IMR-90 (cell line): ENCODE measurements around the gene KRABD2.

ENCODE experiments used
- ATAC-seq: fragments of 200-7000 bp; cut with Tn5 transposase; 2 replicates; pipeline ENCODE4 v1.9.1; 2020; ENCODE audit warnings: low read depth, mild to moderate bottlenecking, moderate library complexity
- BruUV-seq: library from RNA; stranded (reverse); fragments of 400-500 nt; replicated peaks from 2 replicates; lab custom pipeline; 2021; lab: Mats Ljungman, UMichigan
- CTCF ChIA-PET: fragments of 300-600 bp; formaldehyde crosslinking; extraction: SDS; loops from one replicate; lab custom pipeline; 2021; ENCODE audit warnings: antibody characterized with exemption; lab: Yijun Ruan, JAX
- POLR2A ChIA-PET: fragments of 300-600 bp; sonication (Branson Sonifier 250); formaldehyde crosslinking; loops from one replicate; lab custom pipeline; 2022; ENCODE audit warnings: antibody characterized with exemption; ENCODE audit not compliant: unreplicated experiment; lab: Charles Lee
- DNase-seq: peaks from one replicate; pipeline ENCODE4 v3.0.0; 2013
- H2AFZ ChIP-seq: replicated peaks from 2 replicates; pipeline ENCODE3; 2013; ENCODE audit warnings: low read length, mild to moderate bottlenecking; ENCODE audit not compliant: poor library complexity
- H2AK5ac ChIP-seq: 2 replicates; pipeline ENCODE4 v1.6.1; 2013; ENCODE audit warnings: low read depth, low read length, inconsistent platforms
- H2AK9ac ChIP-seq: replicated peaks from 2 replicates; pipeline ENCODE3; 2013; ENCODE audit warnings: mild to moderate bottlenecking, low read depth, low read length, moderate library complexity; ENCODE audit not compliant: poor library complexity
- H2BK120ac ChIP-seq: 2 replicates; pipeline ENCODE4 v1.6.1; 2013; ENCODE audit warnings: low read depth, low read length, inconsistent platforms
- H2BK15ac ChIP-seq: 3 replicates; pipeline ENCODE4 v1.6.1; 2013; ENCODE audit warnings: low read depth, low read length, inconsistent platforms
- H2BK20ac ChIP-seq: 2 replicates; pipeline ENCODE4 v1.6.1; 2013; ENCODE audit warnings: low read depth, mild to moderate bottlenecking, inconsistent platforms, low read length, moderate library complexity
- H2BK5ac ChIP-seq: 2 replicates; pipeline ENCODE4 v1.6.1; 2013; ENCODE audit warnings: mild to moderate bottlenecking, low read depth, low read length, inconsistent platforms; ENCODE audit not compliant: poor library complexity, severe bottlenecking
- H3K14ac ChIP-seq: replicated peaks from 2 replicates; pipeline ENCODE4 v1.6.1; 2013; ENCODE audit warnings: low read depth, low read length, inconsistent platforms
- H3K18ac ChIP-seq: 2 replicates; pipeline ENCODE4 v1.6.1; 2013; ENCODE audit warnings: low read depth, low read length, control low read depth
- H3K23ac ChIP-seq: 2 replicates; pipeline ENCODE4 v1.6.1; 2013; ENCODE audit warnings: low read depth, low read length, inconsistent platforms
- H3K27ac ChIP-seq: 2 replicates; pipeline ENCODE4 v1.5.1; 2013; ENCODE audit warnings: mild to moderate bottlenecking, control low read depth, low read length; ENCODE audit not compliant: insufficient read depth
- H3K27me3 ChIP-seq: 2 replicates; pipeline ENCODE4 v1.6.1; 2013; ENCODE audit warnings: low read length; ENCODE audit not compliant: control insufficient read depth, insufficient read depth
- H3K36me3 ChIP-seq: 2 replicates; pipeline ENCODE4 v1.6.1; 2013; ENCODE audit warnings: low read length, mixed read lengths; ENCODE audit not compliant: control insufficient read depth, insufficient read depth
- H3K4ac ChIP-seq: 2 replicates; pipeline ENCODE4 v1.6.1; 2013; ENCODE audit warnings: low read depth, low read length, inconsistent platforms
- H3K4me1 ChIP-seq: 2 replicates; pipeline ENCODE4 v1.6.1; 2013; ENCODE audit warnings: low read length, mixed read lengths; ENCODE audit not compliant: control insufficient read depth, insufficient read depth
- H3K4me2 ChIP-seq: 2 replicates; pipeline ENCODE4 v1.6.1; 2013; ENCODE audit warnings: low read depth, mild to moderate bottlenecking, control low read depth, low read length, moderate library complexity
- H3K4me3 ChIP-seq: 2 replicates; pipeline ENCODE4 v1.5.1; 2013; ENCODE audit warnings: low read depth, mild to moderate bottlenecking, control low read depth, low read length, moderate library complexity; ENCODE audit not compliant: insufficient read depth
- H3K56ac ChIP-seq: 2 replicates; pipeline ENCODE4 v1.6.1; 2013; ENCODE audit warnings: low read length, inconsistent platforms; ENCODE audit not compliant: insufficient read depth; ENCODE audit errors: extremely low read depth
- H3K79me1 ChIP-seq, 2 experiments: 2 replicates each; pipeline ENCODE4 v1.6.1; 2013; ENCODE audit warnings: low read length in 2 of 2, inconsistent platforms in 1 of 2, low read depth in 1 of 2
- H3K9ac ChIP-seq: 2 replicates; pipeline ENCODE4 v1.6.1; 2013; ENCODE audit warnings: low read depth, low read length, control low read depth
- H3K9me1 ChIP-seq: 2 replicates; pipeline ENCODE4 v1.6.1; 2013; ENCODE audit warnings: low read length, inconsistent platforms; ENCODE audit not compliant: insufficient read depth
- H3K9me3 ChIP-seq: 2 replicates; pipeline ENCODE4 v1.6.1; 2013; ENCODE audit warnings: low read length; ENCODE audit not compliant: control insufficient read depth, insufficient read depth
- H4K20me1 ChIP-seq: 2 replicates; pipeline ENCODE4 v1.6.1; 2013; ENCODE audit warnings: low read length, inconsistent platforms; ENCODE audit not compliant: insufficient read depth
- H4K5ac ChIP-seq: 2 replicates; pipeline ENCODE4 v1.6.1; 2013; ENCODE audit warnings: mild to moderate bottlenecking, low read depth, low read length, control low read depth
- H4K8ac ChIP-seq, 2 experiments: 2 replicates each; pipeline ENCODE4 v1.6.1; 2013; ENCODE audit warnings: low read depth in 2 of 2, low read length in 2 of 2, control low read depth in 1 of 2, inconsistent platforms in 1 of 2
- H4K91ac ChIP-seq: 2 replicates; pipeline ENCODE4 v1.6.1; 2013; ENCODE audit warnings: low read depth, low read length, inconsistent platforms; ENCODE audit not compliant: insufficient read depth
- CEBPB ChIP-seq: IDR thresholded peaks from 2 replicates; pipeline ENCODE4 v1.6.1; 2012; ENCODE audit warnings: low read depth, low read length, improper control_type of control experiment
- CHD1 ChIP-seq: IDR thresholded peaks from 2 replicates; pipeline ENCODE4 v1.6.1; 2012; ENCODE audit warnings: low read depth, low read length, improper control_type of control experiment
- ELK1 ChIP-seq: fragments of 150-350 bp; IDR thresholded peaks from 2 replicates; pipeline ENCODE4 v1.6.1; 2016; ENCODE audit warnings: low read depth, mild to moderate bottlenecking, low read length, moderate library complexity, borderline replicate concordance
- MAZ ChIP-seq: IDR thresholded peaks from 2 replicates; pipeline ENCODE4 v1.6.1; 2012; ENCODE audit warnings: low read depth, mild to moderate bottlenecking, low read length, improper control_type of control experiment, moderate library complexity, borderline replicate concordance
- RAD21 ChIP-seq: IDR thresholded peaks from 2 replicates; pipeline ENCODE4 v1.6.1; 2012; ENCODE audit warnings: low read length, improper control_type of control experiment
- RCOR1 ChIP-seq: IDR thresholded peaks from 2 replicates; pipeline ENCODE4 v1.6.1; 2012; ENCODE audit warnings: mild to moderate bottlenecking, low read length, improper control_type of control experiment; ENCODE audit not compliant: insufficient replicate concordance
- whole genome bisulfite sequencing, 2 experiments: methylation state at CpG; one replicate each; pipeline versions ENCODE4 v1.1.5 to v1.1.7; 2013; ENCODE audit warnings: missing lambda C conversion rate in 2 of 2; ENCODE audit not compliant: insufficient read length in 1 of 2; ENCODE audit errors: extremely low coverage in 2 of 2; 5-methylcytosine and 5-hydroxymethylcytosine counted together
- dilution Hi-C: fragments of 300-500 bp; cut with HindIII; formaldehyde crosslinking; loops from one replicate; pipeline ENCODE4 v1.14.3; 2018; ENCODE audit warnings: low sequenced_read_pairs; ENCODE audit not compliant: unreplicated experiment
- in situ Hi-C: fragments of 300-500 bp; cut with MboI; formaldehyde crosslinking; loops from 3 replicates; pipeline ENCODE4 v1.14.3; 2019; ENCODE audit warnings: low sequenced_read_pairs, inconsistent platforms, mixed read lengths
- intact Hi-C: fragments of 100-400 bp; cut with micrococcal nuclease; formaldehyde crosslinking; loops from 2 replicates; pipeline ENCODE4 v1.10.0; 2022

The KRABD2 gene

GRCh38 chr17:8418471-8418870 lies 42.0 kb upstream of the KRABD2 start (continued):
- no peak for TF ChIP-seq ELK1

GRCh38 chr17:8417806-8418205 lies 41.3 kb upstream of the KRABD2 start:
- POLR2A ChIA-PET = no interaction called here
- CTCF ChIA-PET = interaction anchor here (1.1 kb wide), 1 partner anchor 8 kb away, joined by 4 read pairs; no protein-coding TSS in a partner anchor
- no peak overlapping the region for H3K23ac ChIP-seq
- no peaks in the 10 kb centered on the region for H3K36me3 ChIP-seq
- H3K9me1 ChIP-seq = peaks cover 3% of the 10 kb centered on the region; the same call in 1 of the 2 replicates
- H2BK5ac ChIP-seq = no peak overlapping the region
- no peak overlapping the region for H3K4me3 ChIP-seq
- no peaks in the 10 kb centered on the region for H3K79me1 ChIP-seq
- no peak overlapping the region for H3K4me2 ChIP-seq
- no peak overlapping the region for H2AK5ac ChIP-seq
- no peak overlapping the region for H4K91ac ChIP-seq
- no peak overlapping the region for H2AFZ ChIP-seq
- 0 out of 2 replicates have a peak, but pooled peaks cover 2% of the 10 kb centered on the region for H3K9me3 ChIP-seq
- H3K9ac ChIP-seq = no peak overlapping the region
- no peak overlapping the region for H3K56ac ChIP-seq
- ATAC-seq (no peak), DNase-seq (no peak)
- intact Hi-C loops (no loop called here), dilution Hi-C loops (no loop called here), in situ Hi-C loops (loop anchor here (10.0 kb wide), 2 partner anchors 337 to 367 kb away; partner anchors contain the start of gene SPDYE4)
- H2AK9ac ChIP-seq = no peak overlapping the region
- no peak overlapping the region for H3K27ac ChIP-seq
- TF ChIP-seq CEBPB = no peak
- no peak for TF ChIP-seq CHD1
- no peak for TF ChIP-seq MAZ
- TF ChIP-seq RAD21 = no peak
- TF ChIP-seq RCOR1 = no peak
- no peak overlapping the region for H4K5ac ChIP-seq
- no peak overlapping the region for H3K4ac ChIP-seq
- H3K4me1 ChIP-seq = peaks cover 2% of the 10 kb centered on the region; the same call in 1 of the 2 replicates
- H2BK20ac ChIP-seq = no peak overlapping the region
- peaks cover 17% of the 10 kb centered on the region for H3K27me3 ChIP-seq
- no TSS peak for BruUV-seq
- H4K8ac ChIP-seq = no peak overlapping the region
- no peak overlapping the region for H2BK15ac ChIP-seq
- WGBS, 2 experiments = 83% methylated on average over 2 of the region's 4 CpGs; no CpG with 5 or more reads in 1 of the 2 experiments
- no peak overlapping the region for H2BK120ac ChIP-seq
- no peak overlapping the region for H3K14ac ChIP-seq
- H3K18ac ChIP-seq = no peak overlapping the region
- H4K20me1 ChIP-seq = no peaks in the 10 kb centered on the region
